Astrocyte (in vitro differentiated cells and primary cell): ENCODE measurements around the gene CACNA1E.

Experiments
- CTCF ChIP-seq: IDR thresholded peaks from 2 replicates; pipeline ENCODE4 v1.5.1; 2011; ENCODE audit warnings: low read depth, mild to moderate bottlenecking, inconsistent platforms, low read length, moderate library complexity; ENCODE audit not compliant: insufficient read depth
- EZH2 ChIP-seq: IDR thresholded peaks from 2 replicates; pipeline ENCODE4 v1.6.1; 2012; ENCODE audit warnings: mild to moderate bottlenecking, low read length, inconsistent platforms; ENCODE audit not compliant: insufficient read depth

- no peak for TF ChIP-seq CTCF
- TF ChIP-seq EZH2, result no peak
Observed at GRCh38 chr1:181711820-181712219, 228.5 kb downstream of the CACNA1E start.
